Measurements from ENCODE around the gene MICB. TPM values are rescaled to one million over a fixed set of nuclear protein-coding genes. Genes with fewer than 3 reads are reported as not detected.

Gene MICB
- total RNA-seq, 1 experiment from 2014 or later, result 72.1 TPM

DNA sequence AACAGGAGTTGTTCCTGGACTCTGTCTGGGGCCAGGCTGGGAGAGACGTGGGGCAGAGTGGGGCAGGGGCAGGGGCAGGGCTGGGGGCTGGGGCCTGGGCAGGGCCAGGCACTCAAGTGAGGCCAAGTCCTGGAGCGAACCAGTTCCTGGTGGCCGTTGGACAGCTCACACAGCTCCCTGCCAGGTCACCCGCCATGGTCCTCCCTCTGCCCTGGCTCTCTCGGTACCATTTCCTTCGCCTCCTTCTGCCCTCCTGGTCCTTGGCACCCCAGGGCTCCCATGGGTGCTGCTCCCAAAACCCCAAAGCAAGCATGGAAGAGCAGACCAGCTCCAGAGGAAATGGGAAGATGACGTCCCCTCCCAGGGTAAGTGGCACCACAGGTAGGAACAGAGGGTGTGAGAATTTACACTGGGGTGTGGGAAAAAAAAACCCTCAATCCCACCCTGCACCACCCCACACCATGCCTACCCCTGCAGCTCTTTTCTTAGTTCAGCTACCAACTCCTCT lies 30.9 kb downstream of the MICB start, which contains the start of gene MCCD1:
Gene MCCD1, plus strand, starts transcription at position 142 of the 508 bp plus-strand sequence. Its CDS starts 53 bp downstream, at position 195.
- in situ Hi-C loops (cut with HindIII; ENCODE audit: low pct_unique_long_range_greater_than_20kb, low sequenced_read_pairs), result no loop called here
- DNase-seq (ENCODE audit: low read depth, low spot score) (no peak), ATAC-seq (peak; percentile 63)
- Histone ChIP-seq H3K4me3 (ENCODE audit: low read depth in 2 of 2, low read length in 2 of 2) (no peak within 1 kb of the TSS), H3K4me1 (ENCODE audit: control insufficient read depth, insufficient read depth, low read length) (peaks cover 4% of the 10 kb centered on the region; the same call in 1 of the 2 replicates), H3K27me3 (ENCODE audit: control insufficient read depth, insufficient read depth, low read length) (no peaks in the 10 kb centered on the region), H3K27ac (ENCODE audit: low read length) (no peak within 1 kb of the TSS), H3K36me3 (ENCODE audit: control insufficient read depth, insufficient read depth, low read length) (peaks cover 20% of the 10 kb centered on the region; the same call in 1 of the 2 replicates), H3K9me3 (ENCODE audit: control insufficient read depth, insufficient read depth, low read depth, low read length) (no peaks in the 10 kb centered on the region)
- POLR2A ChIA-PET, result no interaction called here
- CTCF ChIA-PET, result no interaction called here
- no TSS peak for BruUV-seq (replicated peaks)
- intact Hi-C loops (cut with micrococcal nuclease; ENCODE audit: unreplicated experiment), result no loop called here
- TF ChIP-seq SIN3A (IDR thresholded peaks at IDR 0.05; ENCODE audit: borderline replicate concordance, insufficient read depth, low read depth, low read length), result peak; percentile 21; the same call in 1 of the 2 replicates
- TF ChIP-seq, protein P1, sequence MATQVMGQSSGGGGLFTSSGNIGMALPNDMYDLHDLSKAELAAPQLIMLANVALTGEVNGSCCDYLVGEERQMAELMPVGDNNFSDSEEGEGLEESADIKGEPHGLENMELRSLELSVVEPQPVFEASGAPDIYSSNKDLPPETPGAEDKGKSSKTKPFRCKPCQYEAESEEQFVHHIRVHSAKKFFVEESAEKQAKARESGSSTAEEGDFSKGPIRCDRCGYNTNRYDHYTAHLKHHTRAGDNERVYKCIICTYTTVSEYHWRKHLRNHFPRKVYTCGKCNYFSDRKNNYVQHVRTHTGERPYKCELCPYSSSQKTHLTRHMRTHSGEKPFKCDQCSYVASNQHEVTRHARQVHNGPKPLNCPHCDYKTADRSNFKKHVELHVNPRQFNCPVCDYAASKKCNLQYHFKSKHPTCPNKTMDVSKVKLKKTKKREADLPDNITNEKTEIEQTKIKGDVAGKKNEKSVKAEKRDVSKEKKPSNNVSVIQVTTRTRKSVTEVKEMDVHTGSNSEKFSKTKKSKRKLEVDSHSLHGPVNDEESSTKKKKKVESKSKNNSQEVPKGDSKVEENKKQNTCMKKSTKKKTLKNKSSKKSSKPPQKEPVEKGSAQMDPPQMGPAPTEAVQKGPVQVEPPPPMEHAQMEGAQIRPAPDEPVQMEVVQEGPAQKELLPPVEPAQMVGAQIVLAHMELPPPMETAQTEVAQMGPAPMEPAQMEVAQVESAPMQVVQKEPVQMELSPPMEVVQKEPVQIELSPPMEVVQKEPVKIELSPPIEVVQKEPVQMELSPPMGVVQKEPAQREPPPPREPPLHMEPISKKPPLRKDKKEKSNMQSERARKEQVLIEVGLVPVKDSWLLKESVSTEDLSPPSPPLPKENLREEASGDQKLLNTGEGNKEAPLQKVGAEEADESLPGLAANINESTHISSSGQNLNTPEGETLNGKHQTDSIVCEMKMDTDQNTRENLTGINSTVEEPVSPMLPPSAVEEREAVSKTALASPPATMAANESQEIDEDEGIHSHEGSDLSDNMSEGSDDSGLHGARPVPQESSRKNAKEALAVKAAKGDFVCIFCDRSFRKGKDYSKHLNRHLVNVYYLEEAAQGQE (IDR thresholded peaks at IDR 0.05; ENCODE audit: insufficient read depth in 1 of 2, low read depth in 2 of 2, low read length in 1 of 2), result no peak

DNA sequence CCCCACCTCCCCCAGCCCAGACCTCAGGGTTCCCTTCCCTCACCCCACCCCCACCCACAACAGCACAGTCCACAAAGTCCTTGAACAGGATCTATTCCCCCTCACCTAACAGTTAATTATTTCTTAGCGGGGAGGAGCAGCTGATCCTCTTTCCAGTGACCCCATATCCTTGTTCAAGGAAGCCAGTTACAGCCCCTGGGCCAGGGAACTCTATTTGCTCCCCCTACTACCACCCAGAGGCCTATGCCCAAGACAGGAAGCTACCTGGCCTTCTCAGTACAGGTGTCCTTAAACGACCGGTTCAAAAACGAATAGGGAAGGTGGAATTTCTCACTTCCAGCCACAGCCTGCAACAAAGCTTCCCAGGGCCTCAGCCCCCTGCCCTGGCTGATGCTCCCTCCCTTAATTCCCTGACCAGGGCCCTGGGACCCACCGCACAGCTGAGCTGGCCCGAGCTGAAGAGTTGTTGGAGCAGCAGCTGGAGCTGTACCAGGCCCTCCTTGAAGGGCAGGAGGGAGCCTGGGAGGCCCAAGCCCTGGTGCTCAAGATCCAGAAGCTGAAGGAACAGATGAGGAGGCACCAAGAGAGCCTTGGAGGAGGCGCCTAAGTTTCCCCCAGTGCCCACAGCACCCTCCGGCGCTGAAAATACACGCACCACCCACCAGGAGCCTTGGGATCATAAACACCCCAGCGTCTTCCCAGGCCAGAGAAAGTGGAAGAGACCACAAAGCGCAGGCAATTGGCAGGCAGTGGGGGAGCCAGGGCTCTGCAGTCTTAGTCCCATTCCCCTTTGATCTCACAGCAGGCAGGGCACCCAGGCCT lies 31.6 kb downstream of the MICB start:
- no peak overlapping the region for H3K4me3 ChIP-seq (ENCODE audit: low read depth in 2 of 2, low read length in 2 of 2)
- ChIA-PET POLR2A (interaction anchor here (0.7 kb wide), 1 partner anchor 12 kb away, joined by 3 read pairs; the partner anchor contains the start of gene DDX39B), CTCF (no interaction called here)
- DNase-seq (ENCODE audit: low read depth, low spot score) (no peak), ATAC-seq (peak; percentile 48)
- peak; percentile 76; the same call in 1 of the 2 replicates for TF ChIP-seq POLR2AphosphoS5 (IDR thresholded peaks at IDR 0.05; ENCODE audit: low read depth, low read length)
- TF ChIP-seq TCF7L2 (IDR thresholded peaks at IDR 0.05; ENCODE audit: low read depth, low read length), result no peak
- in situ Hi-C loops (cut with HindIII; ENCODE audit: low pct_unique_long_range_greater_than_20kb, low sequenced_read_pairs) (no loop called here), intact Hi-C loops (cut with micrococcal nuclease; ENCODE audit: unreplicated experiment) (no loop called here)
- no peak overlapping the region for H3K27ac ChIP-seq (ENCODE audit: low read length)
- peaks cover 4% of the 10 kb centered on the region; the same call in 1 of the 2 replicates for H3K4me1 ChIP-seq (ENCODE audit: control insufficient read depth, insufficient read depth, low read length)
- no peaks in the 10 kb centered on the region for H3K9me3 ChIP-seq (ENCODE audit: control insufficient read depth, insufficient read depth, low read depth, low read length)
- BruUV-seq (replicated peaks), result no TSS peak
- peaks cover 23% of the 10 kb centered on the region for H3K36me3 ChIP-seq (ENCODE audit: control insufficient read depth, insufficient read depth, low read length)
- H3K27me3 ChIP-seq (ENCODE audit: control insufficient read depth, insufficient read depth, low read length), result no peaks in the 10 kb centered on the region

DNA sequence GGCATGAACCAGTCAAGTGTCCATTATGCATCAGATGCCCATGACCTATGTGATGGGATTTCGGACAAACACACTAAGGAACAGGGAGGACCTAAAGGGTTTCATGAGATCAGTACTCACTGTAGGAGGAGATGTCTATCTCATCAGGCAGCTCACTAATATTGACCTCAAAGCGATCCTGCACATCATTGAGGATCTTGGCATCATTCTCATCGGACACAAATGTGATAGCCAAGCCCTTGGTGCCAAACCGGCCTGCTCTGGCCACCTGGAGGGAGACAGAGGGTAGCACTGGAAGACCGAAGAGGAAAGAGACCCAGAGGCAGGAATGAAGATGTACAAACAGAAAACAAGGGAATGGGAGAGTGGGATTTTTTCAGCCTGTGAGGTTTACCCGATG lies 32.7 kb downstream of the MICB start:
- intact Hi-C loops (cut with micrococcal nuclease; ENCODE audit: unreplicated experiment), result no loop called here
- Histone ChIP-seq H3K27me3 (ENCODE audit: control insufficient read depth, insufficient read depth, low read length) (no peaks in the 10 kb centered on the region), H3K4me3 (ENCODE audit: low read depth in 2 of 2, low read length in 2 of 2) (no peak overlapping the region), H3K4me1 (ENCODE audit: control insufficient read depth, insufficient read depth, low read length) (peaks cover 4% of the 10 kb centered on the region; the same call in 1 of the 2 replicates), H3K36me3 (ENCODE audit: control insufficient read depth, insufficient read depth, low read length) (peaks cover 30% of the 10 kb centered on the region), H3K9me3 (ENCODE audit: control insufficient read depth, insufficient read depth, low read depth, low read length) (no peaks in the 10 kb centered on the region), H3K27ac (ENCODE audit: low read length) (no peak overlapping the region)
- POLR2A ChIA-PET, result no interaction called here
- CTCF ChIA-PET, result no interaction called here
- ATAC-seq, result no peak
- in situ Hi-C loops (cut with HindIII; ENCODE audit: low pct_unique_long_range_greater_than_20kb, low sequenced_read_pairs), result no loop called here
- TF ChIP-seq, protein P2, sequence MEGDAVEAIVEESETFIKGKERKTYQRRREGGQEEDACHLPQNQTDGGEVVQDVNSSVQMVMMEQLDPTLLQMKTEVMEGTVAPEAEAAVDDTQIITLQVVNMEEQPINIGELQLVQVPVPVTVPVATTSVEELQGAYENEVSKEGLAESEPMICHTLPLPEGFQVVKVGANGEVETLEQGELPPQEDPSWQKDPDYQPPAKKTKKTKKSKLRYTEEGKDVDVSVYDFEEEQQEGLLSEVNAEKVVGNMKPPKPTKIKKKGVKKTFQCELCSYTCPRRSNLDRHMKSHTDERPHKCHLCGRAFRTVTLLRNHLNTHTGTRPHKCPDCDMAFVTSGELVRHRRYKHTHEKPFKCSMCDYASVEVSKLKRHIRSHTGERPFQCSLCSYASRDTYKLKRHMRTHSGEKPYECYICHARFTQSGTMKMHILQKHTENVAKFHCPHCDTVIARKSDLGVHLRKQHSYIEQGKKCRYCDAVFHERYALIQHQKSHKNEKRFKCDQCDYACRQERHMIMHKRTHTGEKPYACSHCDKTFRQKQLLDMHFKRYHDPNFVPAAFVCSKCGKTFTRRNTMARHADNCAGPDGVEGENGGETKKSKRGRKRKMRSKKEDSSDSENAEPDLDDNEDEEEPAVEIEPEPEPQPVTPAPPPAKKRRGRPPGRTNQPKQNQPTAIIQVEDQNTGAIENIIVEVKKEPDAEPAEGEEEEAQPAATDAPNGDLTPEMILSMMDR (IDR thresholded peaks at IDR 0.05), result no peak
- TF ChIP-seq POLR2AphosphoS5 (IDR thresholded peaks at IDR 0.05; ENCODE audit: low read depth, low read length), result peak; percentile 27; the same call in 1 of the 2 replicates
- TF ChIP-seq TCF7L2 (IDR thresholded peaks at IDR 0.05; ENCODE audit: low read depth, low read length), result no peak
- no peak for TF ChIP-seq SIN3A (IDR thresholded peaks at IDR 0.05; ENCODE audit: borderline replicate concordance, insufficient read depth, low read depth, low read length)
- TF ChIP-seq, protein P1 (IDR thresholded peaks at IDR 0.05; ENCODE audit: insufficient read depth in 1 of 2, low read depth in 2 of 2, low read length in 1 of 2), result no peak
- DNase-seq (ENCODE audit: low read depth, low spot score), result no peak
- BruUV-seq (replicated peaks), result no TSS peak
